IPS-NIHi11 (cell line): ENCODE measurements around the gene ABCC3.

Source experiments
- DNase-seq: peaks from one replicate; pipeline ENCODE4 v3.0.0; 2012; ENCODE audit warnings: mixed read lengths, low spot score

Gene ABCC3

GRCh38 chr17:50737118-50737698, 102.5 kb downstream of the ABCC3 start:
- DNase-seq = no peak

- no peak for DNase-seq
Measured at GRCh38 chr17:50739098-50739497, 104.4 kb downstream of the ABCC3 start.
